HG02798 (cell line): Measurements from ENCODE around the gene SLC25A39.
A peak's percentile ranks its signal among the peaks of the same experiment; 100 is the strongest.

ENCODE experiments used
- ATAC-seq: cut with Tn5 transposase; IDR thresholded peaks from one replicate; pipeline ENCODE4 v1.9.1; 2021; ENCODE audit warnings: mild to moderate bottlenecking; ENCODE audit not compliant: unreplicated experiment, poor library complexity

SLC25A39 gene

DNA sequence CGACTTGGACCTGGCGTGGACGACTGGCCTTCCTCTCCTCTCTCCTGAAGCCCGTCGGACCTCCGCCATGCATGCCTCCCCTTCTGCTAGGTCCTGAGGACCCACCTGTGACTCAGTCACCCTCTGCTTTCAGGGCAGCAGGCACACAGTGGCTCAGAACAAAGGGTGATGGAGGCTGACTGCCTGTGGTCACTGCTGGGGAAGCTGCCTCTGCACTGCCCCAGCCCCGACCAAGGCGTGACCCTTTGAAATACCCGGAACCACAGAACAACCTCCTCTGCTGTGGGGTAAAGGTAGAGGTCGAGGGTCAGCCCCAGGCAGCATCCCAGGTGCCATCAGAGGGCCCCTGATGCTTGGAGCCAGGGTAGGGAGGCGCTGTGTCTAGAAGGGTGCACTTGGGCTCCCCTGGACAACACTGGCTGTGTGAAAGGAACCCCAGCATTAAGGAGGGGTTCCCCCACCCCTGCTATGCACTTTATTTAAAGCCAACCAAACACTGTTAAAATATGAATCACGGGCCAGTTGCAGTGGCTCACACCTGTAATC lies 44.2 kb downstream of the SLC25A39 start:
- no peak for ATAC-seq

DNA sequence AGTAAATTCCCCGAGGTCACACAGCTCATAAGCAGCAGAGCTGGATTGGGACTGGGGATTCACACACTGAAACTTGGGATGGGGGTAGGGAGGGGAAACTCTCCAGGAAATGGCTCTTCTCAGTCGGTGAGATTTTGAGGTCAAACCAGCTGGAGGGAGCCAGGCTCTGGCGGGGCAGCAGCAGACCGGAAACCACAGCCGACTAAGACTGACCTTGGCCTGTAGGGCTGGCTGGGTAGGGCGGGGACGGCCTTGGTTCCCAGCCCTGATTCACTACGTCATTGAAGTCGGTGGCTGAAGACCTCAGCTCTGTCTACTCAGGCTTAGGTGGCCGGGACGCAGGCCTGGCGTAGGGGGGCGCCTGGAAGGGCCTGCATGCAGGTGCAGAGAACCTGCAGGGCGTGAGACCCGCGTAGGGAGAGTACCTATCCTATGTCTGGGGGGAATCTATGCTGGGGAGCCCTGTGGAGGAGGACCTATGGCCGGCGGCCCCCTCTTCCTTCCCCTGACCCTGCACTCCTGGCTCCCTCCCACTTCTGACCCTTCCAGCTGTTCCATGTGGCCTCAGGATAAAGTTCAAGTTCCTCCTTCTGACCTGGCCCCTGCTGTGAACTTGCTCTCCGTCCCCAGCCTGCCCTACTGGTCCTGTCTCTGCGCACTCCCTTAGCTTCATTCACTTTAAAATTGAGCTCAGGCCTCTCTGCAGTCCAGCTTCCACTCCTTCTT lies 44.8 kb downstream of the SLC25A39 start:
- peak; percentile 86 for ATAC-seq

DNA sequence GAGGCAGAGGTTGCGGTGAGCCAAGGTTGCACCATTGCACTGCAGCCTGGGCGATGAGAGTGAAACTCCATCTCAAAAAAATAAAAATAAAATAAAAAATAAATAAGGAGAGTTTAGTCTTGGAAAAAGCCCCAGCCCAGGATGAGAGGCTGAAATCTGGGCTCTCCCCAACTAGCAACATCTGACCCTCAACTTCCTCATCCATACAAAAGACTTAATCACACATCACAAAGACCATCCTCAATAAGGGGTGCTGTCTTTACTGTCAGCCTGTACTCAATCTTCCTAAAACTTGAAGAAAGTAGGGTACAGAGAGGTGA lies 45.3 kb downstream of the SLC25A39 start:
- no peak for ATAC-seq

DNA sequence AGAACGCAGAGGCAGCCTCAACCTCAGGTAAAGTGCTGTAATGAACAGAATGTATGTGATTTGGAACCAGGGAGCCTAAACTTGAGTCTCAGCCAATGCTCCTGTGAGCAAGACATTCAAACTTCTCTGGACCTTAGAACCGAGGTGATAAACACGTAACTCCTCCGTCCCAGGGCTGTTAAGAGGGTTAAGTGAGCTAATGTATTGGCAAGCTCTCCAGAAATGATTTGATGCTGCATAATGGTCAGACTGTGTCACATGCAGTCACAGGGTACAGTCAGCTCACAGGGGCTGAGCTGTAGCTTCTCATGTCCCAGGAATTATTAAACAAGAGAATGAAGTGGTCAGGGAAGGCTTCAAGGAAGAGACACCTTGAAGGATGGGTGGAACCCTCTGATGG lies 46.6 kb downstream of the SLC25A39 start:
- ATAC-seq = no peak

DNA sequence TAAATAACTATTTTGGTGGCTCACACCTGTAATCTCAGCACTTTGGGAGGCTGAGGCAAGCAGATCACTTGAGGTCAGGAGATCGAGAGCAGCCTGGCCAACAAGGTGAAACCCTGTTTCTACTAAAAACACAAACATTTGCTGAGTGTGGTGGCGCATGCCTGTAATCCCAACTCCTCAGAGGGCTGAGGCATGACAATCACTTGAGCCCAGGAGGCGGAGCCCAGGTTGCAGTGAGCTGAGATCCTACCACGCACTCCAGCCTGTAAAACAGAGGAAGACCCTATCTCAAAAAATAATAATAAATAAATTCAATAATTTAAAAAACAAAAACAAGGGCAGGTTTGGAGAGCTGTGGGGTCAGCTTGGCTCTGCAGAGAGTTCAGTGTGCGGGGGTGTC lies 51.0 kb downstream of the SLC25A39 start:
- ATAC-seq = no peak

DNA sequence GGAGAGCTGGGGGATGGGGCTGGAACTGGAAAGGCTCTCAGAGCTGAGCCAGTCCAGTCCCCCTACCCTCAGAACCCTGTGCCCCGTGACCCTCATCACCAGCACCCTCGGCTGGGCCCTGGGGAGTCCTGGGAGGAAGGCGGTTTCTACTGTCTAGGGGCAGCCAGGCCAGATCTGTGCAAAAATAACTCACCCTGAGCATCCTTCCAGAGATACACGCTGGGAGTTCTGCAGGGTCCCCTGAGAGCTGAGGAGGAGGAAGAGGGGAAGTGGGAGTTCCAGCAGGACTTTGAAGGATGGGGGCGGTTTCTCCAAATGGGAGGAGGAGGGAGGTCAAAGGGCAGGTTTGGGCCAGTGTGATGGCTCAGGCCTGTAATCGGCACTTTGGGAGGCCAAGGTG lies 51.7 kb downstream of the SLC25A39 start:
- no peak for ATAC-seq

DNA sequence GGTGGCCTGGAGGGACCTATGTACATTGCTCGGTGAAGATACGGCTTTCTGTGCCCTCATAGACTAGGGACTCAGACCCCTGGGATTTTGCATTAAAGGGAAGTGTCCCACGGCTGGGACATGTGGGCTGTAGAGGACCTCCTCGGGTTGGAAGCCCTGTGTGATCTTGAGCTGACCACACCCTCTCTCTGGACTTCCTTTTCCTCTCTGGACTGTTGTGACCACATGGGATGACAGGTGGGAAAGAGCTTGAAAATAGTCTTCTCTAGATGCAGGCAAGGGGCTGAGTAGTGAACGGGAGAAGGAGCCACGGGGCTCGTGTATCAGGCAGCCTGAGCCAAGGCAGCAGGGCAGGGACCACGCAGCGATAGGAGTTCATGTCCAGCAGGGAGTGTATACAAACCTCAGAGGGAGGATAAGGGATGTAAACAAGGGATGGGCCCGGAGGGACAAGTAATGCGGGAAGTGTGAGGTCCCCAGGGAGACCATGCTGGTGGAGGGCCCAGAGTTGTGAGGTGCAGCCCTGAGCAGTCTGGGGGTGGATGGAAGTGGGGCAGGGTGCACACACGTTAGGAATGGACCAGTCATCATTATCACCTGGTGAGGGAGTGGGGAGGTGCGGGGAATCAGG lies 52.2 kb downstream of the SLC25A39 start:
- ATAC-seq = no peak
